ENCODE measurements around the gene SFI1.

SFI1 gene

GRCh38 chr22:31614781-31615490, 118.6 kb downstream of the SFI1 start:
- in situ Hi-C loops (cut with MboI; ENCODE audit: low sequenced_read_pairs): no loop called here

GRCh38 chr22:31615491-31615860, 119.1 kb downstream of the SFI1 start:
- in situ Hi-C loops (cut with MboI; ENCODE audit: low sequenced_read_pairs): no loop called here

DNA sequence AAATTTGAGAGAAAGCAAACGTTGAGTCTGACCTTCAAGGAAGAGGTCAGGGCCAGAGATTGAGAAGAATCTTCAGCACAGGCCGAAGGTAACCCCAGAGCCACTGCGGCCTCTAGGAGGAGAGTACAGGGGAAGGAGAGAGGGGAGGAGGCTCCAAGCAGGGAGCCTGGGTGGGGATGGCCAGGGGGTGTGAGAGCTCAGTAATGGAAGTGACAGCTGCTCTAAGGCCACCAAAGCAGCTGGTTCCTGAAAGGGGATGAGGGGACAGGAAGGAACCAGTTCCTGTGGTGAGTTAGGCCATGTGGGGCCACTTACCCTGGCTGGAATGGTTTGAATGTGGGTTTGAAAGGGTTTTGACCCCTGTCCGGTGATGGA, 119.6 kb downstream of the SFI1 start:
- in situ Hi-C loops (cut with MboI; ENCODE audit: low sequenced_read_pairs): no loop called here

GRCh38 chr22:31616315-31616980, 120.1 kb downstream of the SFI1 start:
- in situ Hi-C loops (cut with MboI; ENCODE audit: low sequenced_read_pairs): no loop called here

GRCh38 chr22:31618057-31618456, 121.7 kb downstream of the SFI1 start:
- in situ Hi-C loops (cut with MboI; ENCODE audit: low sequenced_read_pairs): no loop called here

DNA sequence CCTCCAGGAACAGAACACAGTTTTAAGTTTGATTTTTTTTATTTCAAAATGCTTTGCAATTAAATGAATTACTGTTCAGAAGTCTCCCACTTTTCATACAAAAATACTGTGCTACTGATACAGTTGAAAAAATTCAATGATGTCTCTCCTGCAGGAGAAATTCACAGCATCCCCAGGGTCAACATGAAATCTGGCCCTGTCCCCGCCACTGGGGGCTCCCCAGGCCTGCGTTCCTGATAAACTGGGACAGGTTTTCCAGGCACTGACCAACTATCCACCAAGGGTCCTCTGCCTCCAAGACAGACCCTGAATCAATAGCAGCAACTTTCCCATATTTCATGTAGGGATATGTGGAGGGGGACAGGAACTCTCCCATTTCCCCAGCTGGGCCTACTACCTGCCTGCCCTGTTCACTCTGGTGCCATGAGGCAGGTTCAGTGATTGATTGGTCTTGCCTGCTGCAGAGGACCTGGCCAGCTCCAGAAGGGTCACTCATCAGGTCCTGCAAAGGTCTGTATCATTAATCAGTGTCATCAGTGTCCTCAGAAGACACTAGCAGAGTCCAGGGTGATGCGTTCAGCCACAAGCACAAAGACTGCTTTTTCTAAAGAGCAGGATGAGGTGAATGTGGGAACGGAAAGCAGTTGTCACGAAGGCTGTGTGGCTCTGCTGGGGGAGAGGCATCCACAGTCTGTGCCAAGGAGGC, 122.3 kb downstream of the SFI1 start:
- in situ Hi-C loops (cut with MboI; ENCODE audit: low sequenced_read_pairs): no loop called here

DNA sequence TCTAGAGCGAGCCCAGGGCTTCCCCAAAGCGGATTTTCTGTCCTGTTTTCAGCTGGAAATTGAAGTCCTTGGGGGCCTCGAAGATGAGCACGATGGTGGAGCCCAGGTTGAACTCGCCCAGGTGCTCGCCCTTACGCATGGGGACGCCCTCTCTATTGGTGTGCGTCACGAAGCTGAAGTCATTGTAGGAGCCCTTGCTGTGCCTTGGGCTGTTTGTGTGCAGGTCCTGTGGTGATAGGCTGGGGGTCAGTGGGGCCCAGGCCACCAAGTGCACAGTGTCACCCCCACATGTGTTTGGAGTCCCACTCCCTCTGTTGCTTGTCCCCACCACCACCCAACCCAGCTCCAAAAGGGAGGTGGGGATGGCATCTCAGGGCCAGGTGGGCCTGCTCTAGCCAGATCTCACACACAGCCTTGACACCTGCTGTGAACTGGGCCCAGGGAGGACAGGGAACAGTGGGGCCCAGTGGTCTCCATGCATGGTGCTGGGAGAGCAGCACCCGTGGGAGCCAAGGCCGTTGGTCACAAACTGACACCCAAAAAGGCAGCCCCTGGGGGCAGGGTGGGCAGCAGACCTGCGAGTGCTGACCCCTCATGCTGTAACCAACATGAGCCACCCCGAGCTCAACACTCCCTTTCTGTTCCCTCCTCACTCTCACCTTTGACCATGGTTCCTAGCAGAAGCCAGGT, 123.4 kb downstream of the SFI1 start:
- in situ Hi-C loops (cut with MboI; ENCODE audit: low sequenced_read_pairs): no loop called here

DNA sequence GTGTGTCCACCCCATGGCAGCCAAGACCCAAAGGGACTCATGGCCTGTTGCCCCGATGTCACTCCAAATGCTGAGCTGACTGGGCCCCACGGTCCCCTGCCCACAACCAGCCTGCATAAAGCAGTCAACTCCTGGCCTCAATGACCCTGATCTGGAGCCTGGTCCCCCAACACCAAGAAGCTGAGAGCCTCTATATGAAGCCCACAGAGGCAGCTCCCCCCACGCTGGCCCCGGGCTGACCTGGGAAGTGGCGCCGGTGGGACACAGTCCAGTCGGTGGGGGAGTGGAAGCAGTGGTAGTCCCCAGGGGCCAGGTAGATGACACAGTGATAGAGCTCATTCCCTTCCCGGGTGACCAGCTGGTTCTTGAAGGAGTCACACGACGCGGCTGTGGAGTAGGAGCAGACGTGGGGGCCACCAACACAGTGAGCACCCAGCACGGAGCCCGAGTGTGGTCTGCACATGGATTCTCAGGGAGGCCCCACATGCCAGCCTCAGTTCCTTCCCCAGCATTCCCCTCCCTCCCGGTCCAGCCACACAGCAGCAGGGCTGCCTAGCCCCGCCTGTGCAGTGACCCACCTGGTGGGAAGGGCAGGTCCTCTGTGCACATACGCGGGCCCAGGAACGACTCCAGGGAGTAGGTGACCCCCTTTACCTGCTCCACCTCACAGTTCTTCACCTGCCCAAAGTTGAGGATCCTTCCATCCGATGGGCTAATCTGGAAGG, 124.6 kb downstream of the SFI1 start:
- in situ Hi-C loops (cut with MboI; ENCODE audit: low sequenced_read_pairs): no loop called here

GRCh38 chr22:31621507-31622124, 125.3 kb downstream of the SFI1 start:
- in situ Hi-C loops (cut with MboI; ENCODE audit: low sequenced_read_pairs): no loop called here

DNA sequence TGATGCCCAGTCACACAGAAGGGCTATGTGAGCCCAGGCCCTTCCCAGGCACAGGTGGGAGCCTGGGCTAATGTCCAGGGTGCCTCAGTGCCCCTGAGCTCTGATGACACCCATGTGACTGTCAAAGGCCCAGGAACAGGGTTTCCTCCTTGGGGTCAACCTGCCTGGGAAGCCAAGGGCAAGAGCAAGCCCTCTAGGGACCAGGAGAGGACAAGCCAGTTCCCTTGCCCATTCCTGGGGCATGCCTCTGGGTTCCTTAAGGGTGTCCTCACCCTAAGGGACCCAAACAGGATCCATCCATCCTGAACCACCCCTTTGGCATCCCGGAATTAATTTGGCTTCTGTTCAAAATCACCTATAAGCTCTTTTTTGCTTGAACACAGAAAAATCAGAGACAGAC, 126.6 kb downstream of the SFI1 start:
- in situ Hi-C loops (cut with MboI; ENCODE audit: low sequenced_read_pairs): no loop called here

DNA sequence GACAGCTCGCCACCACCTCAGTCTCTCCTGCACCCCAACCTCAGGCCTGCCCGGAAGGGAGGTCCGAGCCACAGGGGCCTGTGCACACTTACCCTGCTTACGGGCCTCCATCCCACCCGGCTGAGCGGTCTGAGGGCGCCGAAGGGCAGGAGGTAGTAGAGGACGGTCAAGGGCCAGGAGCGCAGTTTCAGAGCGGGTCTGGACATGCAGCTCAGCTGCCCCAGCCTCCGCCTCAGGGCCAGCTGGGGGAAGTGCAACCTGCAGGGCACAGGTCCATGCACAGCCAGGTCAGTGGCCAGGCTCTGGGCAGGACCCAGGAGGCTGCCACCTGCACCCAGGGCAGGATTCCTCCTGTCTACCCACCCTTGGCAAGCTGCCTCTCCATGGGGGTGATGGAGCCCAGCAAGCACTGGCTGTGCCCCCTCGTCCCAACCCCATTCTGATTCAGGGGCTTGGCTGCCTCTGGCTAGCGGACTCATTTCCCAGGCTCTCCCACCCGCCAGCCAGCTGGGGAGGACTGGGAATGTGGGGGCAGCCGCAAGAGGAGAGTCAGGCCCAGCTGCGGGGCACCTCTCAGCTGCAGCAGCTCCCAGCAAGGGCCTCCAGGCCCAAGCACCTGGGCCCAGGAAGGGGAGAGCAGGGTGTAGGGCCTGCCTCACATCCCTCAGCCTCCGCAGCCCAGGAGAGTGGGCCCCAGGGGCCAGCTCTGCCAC, 127.4 kb downstream of the SFI1 start:
- in situ Hi-C loops (cut with MboI; ENCODE audit: low sequenced_read_pairs): no loop called here

GRCh38 chr22:31625257-31625640, 128.9 kb downstream of the SFI1 start:
- in situ Hi-C loops (cut with MboI; ENCODE audit: low sequenced_read_pairs): no loop called here

DNA sequence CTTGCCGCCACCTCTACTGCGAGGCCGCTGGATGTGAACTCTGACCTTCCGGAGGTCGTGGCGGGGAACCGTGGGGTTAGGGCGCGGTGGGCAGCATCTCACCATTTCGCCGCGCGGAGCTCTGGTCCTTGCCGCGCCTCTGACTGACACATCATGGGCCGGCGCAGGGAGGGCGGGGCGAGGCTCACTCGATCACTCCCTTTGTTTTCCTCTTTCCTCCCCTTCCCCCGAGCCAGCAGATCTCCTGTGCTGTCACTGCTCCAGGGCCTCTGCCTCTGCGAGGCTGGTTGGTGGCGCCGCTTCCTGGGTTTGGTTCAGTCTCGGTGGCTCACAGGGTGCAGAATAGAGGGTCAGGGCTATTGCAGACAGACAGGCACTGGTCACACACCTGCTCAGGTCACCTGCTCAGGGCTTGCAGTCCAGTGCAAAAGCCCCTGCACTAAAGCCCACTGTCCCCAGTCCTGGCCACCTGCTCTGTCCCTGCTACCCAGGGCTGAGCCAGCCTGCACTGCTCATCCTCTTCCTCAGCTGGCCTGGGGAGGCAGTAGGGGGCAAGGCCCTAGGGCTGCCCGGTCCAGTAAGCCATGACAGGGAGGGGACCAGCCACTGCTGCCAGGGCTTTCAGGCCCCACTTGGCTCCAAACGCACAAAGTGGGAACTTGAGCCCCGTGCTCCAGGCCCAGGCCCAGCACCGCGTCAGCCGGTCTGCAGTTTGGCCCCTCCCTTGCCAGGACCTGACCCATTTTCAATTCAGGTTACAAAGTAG, 129.5 kb downstream of the SFI1 start:
- in situ Hi-C loops (cut with MboI; ENCODE audit: low sequenced_read_pairs): no loop called here

- in situ Hi-C loops (cut with MboI; ENCODE audit: low sequenced_read_pairs): no loop called here
Measured at GRCh38 chr22:31626427-31627150, 130.3 kb downstream of the SFI1 start.

GRCh38 chr22:31627223-31627731, 130.9 kb downstream of the SFI1 start:
- in situ Hi-C loops (cut with MboI; ENCODE audit: low sequenced_read_pairs): no loop called here

DNA sequence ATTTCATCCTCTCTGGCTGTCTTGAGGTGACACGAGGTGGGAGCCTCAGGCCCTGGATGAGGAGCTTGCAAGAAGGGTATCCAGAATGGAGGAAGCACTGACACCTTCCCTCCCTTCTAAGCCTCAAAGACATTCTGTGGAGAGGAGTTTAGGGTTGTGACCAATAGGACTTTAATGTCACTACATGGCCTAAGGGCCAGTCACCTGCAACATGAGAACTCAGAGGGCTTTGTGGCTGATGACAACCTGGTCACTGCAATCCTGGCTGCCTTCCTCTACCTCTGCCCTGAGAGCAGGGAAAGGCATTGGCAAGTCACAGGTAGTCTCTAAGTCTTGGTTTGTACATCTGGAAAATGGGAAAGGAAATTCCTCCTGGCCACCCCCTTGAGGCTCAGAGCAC, 132.0 kb downstream of the SFI1 start:
- in situ Hi-C loops (cut with MboI; ENCODE audit: low sequenced_read_pairs): no loop called here

- in situ Hi-C loops (cut with MboI; ENCODE audit: low sequenced_read_pairs): no loop called here
Measured at GRCh38 chr22:31628969-31629708, 132.8 kb downstream of the SFI1 start.

- in situ Hi-C loops (cut with MboI; ENCODE audit: low sequenced_read_pairs): no loop called here
Measured at GRCh38 chr22:31629741-31630184, 133.4 kb downstream of the SFI1 start.

Data from HL-60/S4 (cell line).